H9 (cell line): ENCODE measurements around the gene ITIH4. TPM values are rescaled to one million over a fixed set of nuclear protein-coding genes. Genes with fewer than 3 reads are reported as not detected.

Experiments used
- DNase-seq: peaks from one replicate; pipeline ENCODE4 v3.0.0-alpha.2; 2017
- H2AFZ ChIP-seq: one replicate; pipeline ENCODE4 v1.6.1; 2013; ENCODE audit warnings: mild to moderate bottlenecking, low read length, control low read depth, moderate library complexity
- H2AK5ac ChIP-seq: 2 replicates; pipeline ENCODE4 v1.6.1; 2013; ENCODE audit warnings: low read length, control low read depth, mixed read lengths; ENCODE audit not compliant: insufficient read length
- H2BK120ac ChIP-seq: one replicate; pipeline ENCODE4 v1.6.1; 2013; ENCODE audit warnings: low read depth, mild to moderate bottlenecking, low read length, control low read depth, inconsistent platforms; ENCODE audit not compliant: poor library complexity, severe bottlenecking
- H2BK12ac ChIP-seq: 2 replicates; pipeline ENCODE4 v1.6.1; 2013; ENCODE audit warnings: low read length, control low read depth, mixed read lengths, low read depth; ENCODE audit not compliant: insufficient read length
- H2BK15ac ChIP-seq: 2 replicates; pipeline ENCODE4 v1.6.1; 2013; ENCODE audit warnings: low read depth, low read length, control low read depth
- H2BK20ac ChIP-seq: one replicate; pipeline ENCODE4 v1.6.1; 2013; ENCODE audit warnings: low read depth, mild to moderate bottlenecking, low read length, control low read depth, inconsistent platforms; ENCODE audit not compliant: poor library complexity, severe bottlenecking
- H2BK5ac ChIP-seq: 2 replicates; pipeline ENCODE4 v1.6.1; 2013; ENCODE audit warnings: low read length, control low read depth, mixed read lengths; ENCODE audit not compliant: insufficient read length
- H3K14ac ChIP-seq: 2 replicates; pipeline ENCODE4 v1.6.1; 2013; ENCODE audit warnings: low read length, control low read depth; ENCODE audit not compliant: insufficient read depth
- H3K18ac ChIP-seq: 2 replicates; pipeline ENCODE4 v1.6.1; 2013; ENCODE audit warnings: low read depth, mild to moderate bottlenecking, mixed read lengths, low read length, control low read depth; ENCODE audit not compliant: insufficient read length
- H3K23ac ChIP-seq: 2 replicates; pipeline ENCODE4 v1.6.1; 2013; ENCODE audit warnings: low read length, control low read depth, mixed read lengths, low read depth; ENCODE audit not compliant: insufficient read length
- H3K23me2 ChIP-seq: 2 replicates; pipeline ENCODE4 v1.6.1; 2013; ENCODE audit warnings: low read depth, mild to moderate bottlenecking, mixed read lengths, low read length, control low read depth; ENCODE audit not compliant: insufficient read length, poor library complexity, severe bottlenecking
- H3K27ac ChIP-seq: 2 replicates; pipeline ENCODE4 v1.5.1; 2013; ENCODE audit warnings: low read length, control low read depth, mixed read lengths, low read depth; ENCODE audit not compliant: insufficient read length
- H3K27me3 ChIP-seq: 2 replicates; pipeline ENCODE4 v1.6.1; 2013; ENCODE audit warnings: low read length, control low read depth, inconsistent platforms; ENCODE audit not compliant: insufficient read depth
- H3K4ac ChIP-seq: 2 replicates; pipeline ENCODE4 v1.6.1; 2013; ENCODE audit warnings: low read depth, mild to moderate bottlenecking, control low read depth, inconsistent platforms, low read length, moderate library complexity
- H3K4me1 ChIP-seq: 2 replicates; pipeline ENCODE4 v1.6.1; 2013; ENCODE audit warnings: low read length, control low read depth, inconsistent platforms; ENCODE audit not compliant: insufficient read depth
- H3K4me2 ChIP-seq: 2 replicates; pipeline ENCODE4 v1.6.1; 2013; ENCODE audit warnings: low read length, control low read depth, mixed read lengths; ENCODE audit not compliant: insufficient read length, insufficient read depth
- H3K56ac ChIP-seq: 2 replicates; pipeline ENCODE4 v1.6.1; 2013; ENCODE audit warnings: low read depth, mild to moderate bottlenecking, mixed read lengths, low read length, control low read depth; ENCODE audit not compliant: insufficient read length
- H3K79me1 ChIP-seq: 2 replicates; pipeline ENCODE4 v1.6.1; 2013; ENCODE audit warnings: low read depth, mild to moderate bottlenecking, moderate library complexity, low read length, control low read depth, inconsistent platforms; ENCODE audit not compliant: insufficient read depth, poor library complexity, severe bottlenecking
- H3K79me2 ChIP-seq: 2 replicates; pipeline ENCODE4 v1.6.1; 2013; ENCODE audit warnings: low read length, control low read depth, inconsistent platforms; ENCODE audit not compliant: insufficient read depth
- H3K9ac ChIP-seq: 2 replicates; pipeline ENCODE4 v1.6.1; 2013; ENCODE audit warnings: low read length, control low read depth, mixed read lengths; ENCODE audit not compliant: insufficient read length; ENCODE audit errors: extremely low read depth
- H3K9me3 ChIP-seq: one replicate; pipeline ENCODE4 v1.6.1; 2013; ENCODE audit warnings: low read depth, low read length, inconsistent platforms; ENCODE audit not compliant: control insufficient read depth
- H3T11ph ChIP-seq: one replicate; pipeline ENCODE4 v1.6.1; 2013; ENCODE audit warnings: mild to moderate bottlenecking, low read length, control low read depth, inconsistent platforms
- H4K20me1 ChIP-seq: one replicate; pipeline ENCODE4 v1.6.1; 2013; ENCODE audit not compliant: control insufficient read depth, insufficient read length, insufficient read depth
- H4K5ac ChIP-seq: 2 replicates; pipeline ENCODE4 v1.6.1; 2013; ENCODE audit warnings: low read depth, mild to moderate bottlenecking, mixed read lengths, low read length, control low read depth; ENCODE audit not compliant: insufficient read length
- H4K8ac ChIP-seq: replicated peaks from 2 replicates; pipeline ENCODE4 v1.6.1; 2013; ENCODE audit warnings: low read length, control low read depth, mixed read lengths, low read depth; ENCODE audit not compliant: insufficient read length
- H4K91ac ChIP-seq: 2 replicates; pipeline ENCODE4 v1.6.1; 2013; ENCODE audit warnings: low read depth, mild to moderate bottlenecking, moderate library complexity, mixed read lengths, low read length, control low read depth; ENCODE audit not compliant: insufficient read length
- H3K27ac Mint-ChIP-seq, 3 experiments: 2 replicates in 2 of 3; 3 replicates in 1 of 3; pipeline ENCODE4 v1.8.0; 2020 to 2021; ENCODE audit warnings: mixed read lengths in 3 of 3, mild to moderate bottlenecking in 1 of 3, moderate library complexity in 1 of 3
- H3K27me3 Mint-ChIP-seq: 2 replicates; pipeline ENCODE4 v1.8.0; 2021; ENCODE audit warnings: low read depth, mild to moderate bottlenecking, moderate library complexity, mixed read lengths
- H3K36me3 Mint-ChIP-seq, 3 experiments: 2 replicates in 2 of 3; 3 replicates in 1 of 3; pipeline ENCODE4 v1.8.0; 2020 to 2021; ENCODE audit warnings: low read depth in 3 of 3, mixed read lengths in 3 of 3; ENCODE audit not compliant: insufficient read depth in 1 of 3
- H3K4me1 Mint-ChIP-seq, 2 experiments: 2 replicates each; pipeline ENCODE4 v1.8.0; 2020; ENCODE audit warnings: mixed read lengths in 2 of 2
- H3K4me3 Mint-ChIP-seq, 2 experiments: 2 replicates in 1 of 2; 3 replicates in 1 of 2; pipeline ENCODE4 v1.8.0; 2020 to 2021; ENCODE audit warnings: mild to moderate bottlenecking in 2 of 2, mixed read lengths in 2 of 2, moderate library complexity in 1 of 2
- H3K9me3 Mint-ChIP-seq, 2 experiments: 2 replicates in 1 of 2; 3 replicates in 1 of 2; pipeline ENCODE4 v1.8.0; 2020; ENCODE audit warnings: mild to moderate bottlenecking in 2 of 2, mixed read lengths in 2 of 2, moderate library complexity in 1 of 2
- CTCF ChIP-seq: fragments of 200-600 bp; sonication (generic); conservative IDR thresholded peaks from 3 replicates; pipeline ENCODE4 v1.8.0; 2021; ENCODE audit warnings: antibody characterized with exemption, mild to moderate bottlenecking
- WGBS: extraction: QIAGEN DNeasy Blood & Tissue Kit; methylation state at CpG from one replicate; pipeline ENCODE4 v1.1.7; 2013; ENCODE audit warnings: missing lambda C conversion rate, low lambda C conversion rate, mixed read lengths; ENCODE audit not compliant: insufficient read length; ENCODE audit errors: extremely low coverage; 5-methylcytosine and 5-hydroxymethylcytosine counted together
- total RNA-seq: library from RNA; stranded (reverse); gene quantifications from 2 replicates; pipeline ENCODE4 v1.2.1, GENCODE V29; 2021

The ITIH4 gene
- total RNA-seq, 1 experiment from 2014 or later: 3.0 TPM

- Mint-ChIP-seq H3K27me3 (peaks cover 9% of the 10 kb centered on the region), H3K4me3 (no peak overlapping the region), H3K9me3 (no peaks in the 10 kb centered on the region), H3K36me3 (peaks cover 0 to 3% (median 0%) of the 10 kb centered on the region in 3 experiments; a peak in 2 of 7 replicates), H3K27ac (no peak overlapping the region), H3K4me1 (peaks cover 9 to 16% of the 10 kb centered on the region in 2 experiments)
- Histone ChIP-seq H3K23ac (no peak overlapping the region), H2AFZ (no peak overlapping the region), H3K18ac (no peak overlapping the region), H2BK120ac (no peak overlapping the region), H3K9me3 (no peaks in the 10 kb centered on the region), H3K4me2 (no peak overlapping the region), H3K56ac (no peak overlapping the region), H3K79me1 (no peaks in the 10 kb centered on the region), H2BK15ac (no peak overlapping the region), H4K91ac (no peak overlapping the region), H4K20me1 (no peaks in the 10 kb centered on the region), H2BK5ac (no peak overlapping the region), H2BK12ac (no peak overlapping the region), H3T11ph (no peak overlapping the region), H4K5ac (no peak overlapping the region), H2AK5ac (no peak overlapping the region), H3K14ac (no peak overlapping the region), H2BK20ac (no peak overlapping the region), H3K27ac (no peak overlapping the region), H3K4me1 (no peaks in the 10 kb centered on the region), H3K4ac (no peak overlapping the region), H4K8ac (no peak overlapping the region), H3K9ac (no peak overlapping the region), H3K79me2 (no peaks in the 10 kb centered on the region; the same call in 1 of the 2 replicates), H3K23me2 (peaks cover 6% of the 10 kb centered on the region), H3K27me3 (no peaks in the 10 kb centered on the region)
- no peak for TF ChIP-seq CTCF
- no peak for DNase-seq
- no CpG with 5 or more reads among the region's 13 CpGs for WGBS
Measured at GRCh38 chr3:52773361-52774065, 57.0 kb downstream of the ITIH4 start.
